GM19240 (cell line): ENCODE results near the gene DENND4B.
"Not testable (repeated sequence)": the region's sequence is repeated elsewhere in the genome, so short reads cannot be mapped to it uniquely, and the experiment has no call there.

Experiments used
- DNase-seq: peaks from one replicate; pipeline ENCODE4 v3.0.0; 2011; ENCODE audit warnings: low spot score; ENCODE audit not compliant: insufficient read length

The DENND4B gene

DNA sequence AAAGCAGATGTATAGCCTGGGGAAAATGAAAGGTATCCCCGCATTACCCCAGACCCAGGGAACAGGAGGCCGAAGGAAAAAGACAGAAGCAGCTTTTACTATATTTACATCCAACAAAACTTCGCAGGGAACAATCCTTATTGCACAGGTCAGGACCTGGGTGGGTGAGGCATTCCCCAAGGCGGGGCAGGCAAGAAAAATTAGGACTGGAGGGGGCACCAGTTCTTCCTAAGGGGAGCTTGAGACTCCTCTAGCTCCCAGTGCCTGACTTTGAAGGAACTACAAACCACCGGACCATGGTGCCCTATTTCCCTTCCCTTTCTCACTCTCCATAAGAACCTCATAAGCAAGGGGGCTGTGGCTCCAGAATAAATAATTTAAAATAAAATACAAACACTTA lies 17.1 kb downstream of the DENND4B start:
- DNase-seq: no peak

DNA sequence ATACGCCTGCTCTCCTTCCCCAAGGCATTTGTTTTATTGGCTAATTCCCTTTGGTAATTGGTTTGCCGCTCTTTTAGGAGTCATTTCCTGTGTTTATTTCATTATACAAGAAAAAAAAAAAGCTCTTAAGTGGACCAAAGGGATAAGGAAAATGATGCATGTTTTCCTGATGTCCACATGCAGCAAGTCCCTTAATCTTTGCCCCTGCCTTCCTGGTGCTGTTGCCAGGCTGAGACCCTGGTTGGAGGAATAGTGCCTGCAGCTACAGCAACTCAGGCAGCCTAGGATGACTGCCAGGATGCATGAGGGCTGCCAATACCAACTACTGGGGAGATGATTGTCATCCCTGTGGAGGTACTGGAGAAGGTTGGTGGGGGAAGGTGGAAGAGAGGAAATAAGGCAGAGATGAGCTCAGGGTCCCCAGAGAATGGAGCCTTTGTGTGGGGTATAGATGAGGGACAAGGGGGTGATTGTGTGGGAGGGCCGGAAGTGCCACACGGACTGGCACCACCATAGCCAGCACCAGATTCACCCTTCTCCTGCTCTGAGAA lies 17.7 kb downstream of the DENND4B start:
- no peak for DNase-seq

DNA sequence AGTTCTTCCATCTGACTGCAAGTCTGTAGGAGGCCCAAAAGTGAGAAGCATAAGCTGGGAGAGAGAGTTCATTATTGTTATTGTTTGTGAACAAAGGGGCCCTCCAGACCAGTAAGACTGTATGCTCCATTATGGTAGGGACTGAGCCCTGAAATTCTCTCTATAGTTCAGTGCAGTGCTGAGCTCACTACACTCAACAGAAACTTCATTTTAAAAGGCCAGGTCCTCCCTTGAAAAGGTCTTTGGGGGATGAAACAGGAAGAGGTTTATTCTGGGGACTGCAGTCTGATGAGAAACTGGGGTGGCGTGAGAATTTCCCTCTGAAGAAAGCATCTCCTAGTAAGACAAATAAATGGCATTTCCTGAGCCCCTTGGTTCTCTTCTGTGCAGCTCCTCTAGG lies 18.3 kb downstream of the DENND4B start:
- DNase-seq: no peak

DNA sequence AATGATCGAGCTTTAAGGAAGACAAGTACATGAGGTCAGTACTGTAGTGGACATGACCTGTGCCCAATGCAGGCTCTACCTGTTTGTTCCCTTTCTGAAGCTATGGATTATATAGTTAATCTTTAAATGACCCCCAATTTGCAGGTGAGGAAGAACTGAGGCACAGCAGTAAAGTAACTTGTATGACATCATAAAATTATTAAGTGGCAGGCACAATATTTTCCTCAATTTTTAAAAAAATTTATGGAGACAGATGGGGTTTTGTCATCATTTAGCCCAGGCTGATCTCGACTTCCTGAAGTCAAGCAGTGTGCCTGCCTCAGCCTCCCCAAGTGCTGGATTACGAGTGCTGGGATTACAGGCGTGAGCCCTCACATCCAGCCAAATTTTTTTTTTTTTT lies 20.1 kb downstream of the DENND4B start:
- DNase-seq: no peak

DNA sequence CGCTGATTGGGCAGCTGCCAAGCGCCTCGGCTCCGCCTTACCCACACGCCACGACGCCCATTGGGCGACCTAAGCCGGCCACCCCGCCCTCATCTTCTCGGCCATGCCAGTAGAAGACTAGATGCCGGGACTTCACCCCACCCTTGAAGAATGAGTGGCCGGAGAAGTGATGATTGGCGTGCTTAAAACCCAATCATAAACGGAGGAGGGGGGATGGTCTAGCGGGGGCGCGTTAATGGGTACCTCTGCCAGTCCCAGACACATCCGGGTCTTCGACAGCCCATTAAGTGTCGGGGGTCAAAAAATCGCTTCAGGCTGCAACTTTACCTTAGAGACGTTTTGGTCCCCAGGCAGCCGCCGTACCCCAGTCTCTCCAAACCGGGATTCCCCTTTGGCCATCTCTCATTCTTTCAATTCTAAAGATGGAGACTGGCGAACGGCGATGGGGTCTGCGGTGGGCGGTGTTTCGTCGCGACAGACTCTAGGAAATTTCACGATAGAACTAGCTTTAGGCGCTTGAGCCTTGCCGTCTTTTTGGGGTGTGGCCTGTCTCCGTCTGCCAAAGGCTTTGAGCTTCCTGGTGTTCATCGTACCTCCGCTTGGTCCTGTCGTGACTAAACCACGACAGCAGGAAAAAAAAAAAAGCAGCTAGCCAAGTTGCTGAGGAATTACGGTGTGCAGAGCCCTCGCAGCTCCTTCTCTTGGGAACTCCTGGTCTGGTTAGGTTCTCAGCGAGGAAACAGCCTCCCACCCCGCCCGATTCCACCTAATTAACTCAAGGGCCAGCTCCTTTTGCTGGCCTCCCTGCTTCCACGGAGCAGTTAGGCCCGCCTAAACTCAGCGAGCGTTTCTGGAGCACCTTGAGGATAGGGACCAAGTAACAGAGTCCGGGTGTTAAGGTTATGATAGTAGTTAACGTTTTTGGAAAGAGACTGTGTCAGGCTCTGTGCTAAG lies 23.3 kb downstream of the DENND4B start, which contains the start of gene GATAD2B:
Gene GATAD2B, minus strand, starts transcription at position 1 of the 954 bp plus-strand sequence. CDS start 94,625 bp downstream, outside the sequence.
- DNase-seq: peak; percentile 91

DNA sequence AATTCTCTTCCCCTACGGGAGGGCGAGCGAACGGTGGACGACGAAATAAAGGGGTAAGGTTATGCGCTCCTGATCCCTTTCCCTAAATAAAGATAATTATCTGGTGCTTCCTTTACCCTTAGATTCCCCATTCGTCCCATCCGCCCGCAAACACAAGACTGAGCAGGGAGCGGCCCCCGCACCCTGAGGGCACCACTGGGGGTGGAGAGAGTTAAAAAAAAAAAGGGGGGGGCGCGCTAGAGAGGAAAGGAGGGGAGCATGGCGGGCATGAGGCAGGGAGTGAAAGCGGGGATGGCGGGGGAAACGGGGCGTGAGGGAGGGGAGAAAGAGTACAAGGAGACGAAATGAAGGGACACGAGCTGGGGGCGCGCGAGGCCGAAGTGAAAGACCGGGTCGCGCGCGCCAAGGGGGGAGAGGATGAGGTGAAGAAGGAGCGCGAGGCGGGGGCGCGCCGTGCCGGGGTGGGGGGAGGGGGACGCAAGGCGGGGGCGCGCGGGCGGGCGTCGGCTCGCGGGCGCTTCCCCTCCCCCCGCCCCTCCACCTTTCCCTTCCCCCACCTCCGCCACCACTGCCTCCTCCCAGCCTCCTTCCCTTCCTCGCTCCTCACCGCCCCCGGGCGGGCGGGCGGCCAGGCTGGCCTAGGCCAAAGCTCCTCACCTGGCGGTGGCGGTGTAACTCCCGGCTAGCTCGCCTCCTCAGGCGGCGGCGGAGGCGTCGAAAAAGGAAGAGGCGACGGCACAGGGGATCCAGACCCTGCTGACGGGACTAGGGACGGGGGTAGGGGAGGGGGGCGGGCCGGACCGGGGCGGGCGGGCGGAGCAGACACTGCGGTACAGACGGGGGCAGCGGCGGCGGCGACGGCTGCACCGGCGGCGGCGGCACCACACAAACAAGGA lies 24.2 kb downstream of the DENND4B start:
- DNase-seq: no peak

DNA sequence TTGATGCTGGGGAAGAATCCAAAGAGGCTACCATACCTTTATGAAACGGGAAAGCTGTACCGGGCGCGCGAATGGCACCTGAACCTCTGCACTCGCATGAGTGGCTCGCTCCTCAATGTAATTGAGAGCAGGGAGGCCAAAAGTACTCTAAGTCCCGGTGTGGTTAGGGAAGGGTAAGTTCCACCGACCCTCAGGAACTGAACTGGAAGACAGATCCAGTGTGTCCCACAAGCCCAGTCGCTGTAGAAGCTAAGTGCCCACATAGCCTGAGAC lies 24.8 kb downstream of the DENND4B start:
- DNase-seq: no peak

DNA sequence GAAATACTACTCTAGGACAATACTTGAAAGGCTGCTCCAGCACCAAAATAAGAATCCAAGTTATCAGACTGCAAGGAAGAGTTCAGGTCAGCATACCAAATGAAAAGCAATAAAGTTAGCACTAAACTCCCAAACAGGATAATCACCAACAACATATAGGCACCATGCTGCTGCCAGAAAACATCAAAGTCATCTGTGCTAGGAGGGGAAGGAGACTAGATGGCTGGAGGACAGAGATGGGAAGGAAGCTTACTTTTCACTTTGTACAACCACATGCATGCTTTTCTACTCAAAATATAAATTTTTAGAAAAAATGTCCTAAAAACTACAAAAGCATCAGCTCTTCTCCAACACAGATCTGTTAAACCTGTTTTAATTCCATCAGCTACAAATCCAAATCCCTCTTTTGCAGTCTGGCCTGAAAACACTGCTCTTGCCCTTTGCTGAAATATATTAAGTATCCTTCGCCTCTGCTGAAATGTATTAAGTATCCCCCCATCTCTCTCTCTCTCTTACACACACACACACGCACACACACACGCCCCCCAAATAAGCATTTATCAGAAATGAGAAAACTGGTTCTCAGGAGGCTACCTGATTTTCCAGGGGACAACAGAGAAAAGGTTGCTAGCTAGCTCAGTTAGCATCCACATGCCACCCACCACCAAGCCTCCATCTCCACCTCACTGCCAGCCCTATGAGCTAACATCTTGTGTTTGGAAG lies 25.3 kb downstream of the DENND4B start:
- no peak for DNase-seq

DNA sequence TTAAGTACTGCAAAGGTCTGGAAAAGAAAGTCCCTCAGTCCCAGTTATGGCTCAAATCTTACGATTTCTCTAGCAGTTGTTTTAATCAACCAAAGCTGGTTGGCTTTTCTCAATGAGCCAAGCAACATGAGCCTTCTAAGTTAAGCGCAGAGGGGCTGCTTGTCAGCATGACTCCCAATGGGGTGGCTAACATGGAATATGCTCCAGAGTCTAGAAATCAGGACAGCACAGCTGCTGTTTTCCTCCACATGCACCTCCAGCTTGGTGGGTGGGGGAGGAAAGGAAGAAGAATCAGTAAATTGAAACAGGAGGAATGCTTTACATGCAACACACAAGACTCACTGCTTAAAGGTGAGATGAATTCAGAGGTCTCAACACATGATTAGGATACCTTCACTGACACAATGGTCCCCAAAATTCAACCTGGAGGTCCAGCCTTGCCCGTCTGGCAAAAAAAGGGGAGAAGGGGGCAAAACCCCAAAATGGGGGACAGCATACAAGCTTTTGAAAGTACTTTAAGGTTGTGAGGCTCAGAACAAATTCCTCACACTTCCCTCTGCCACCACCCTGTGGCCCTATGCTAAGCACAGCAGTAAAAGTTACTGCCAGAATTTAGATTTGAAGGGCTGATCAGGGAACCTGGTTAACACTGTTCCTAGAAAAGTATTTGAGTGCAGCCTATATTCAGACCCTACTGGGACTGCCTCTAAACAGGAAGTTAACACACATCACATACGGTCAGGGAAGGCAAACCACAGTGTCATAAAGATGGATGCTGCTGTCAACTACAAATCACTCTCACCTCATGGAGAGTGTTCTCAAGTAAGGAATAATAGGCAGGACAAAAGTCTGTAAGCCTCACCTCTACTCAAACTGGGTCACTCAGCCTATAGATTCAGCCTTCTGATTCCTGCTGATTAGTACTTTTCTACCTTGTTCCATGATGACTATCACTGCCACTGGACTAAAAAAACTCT lies 26.4 kb downstream of the DENND4B start:
- no peak for DNase-seq

DNA sequence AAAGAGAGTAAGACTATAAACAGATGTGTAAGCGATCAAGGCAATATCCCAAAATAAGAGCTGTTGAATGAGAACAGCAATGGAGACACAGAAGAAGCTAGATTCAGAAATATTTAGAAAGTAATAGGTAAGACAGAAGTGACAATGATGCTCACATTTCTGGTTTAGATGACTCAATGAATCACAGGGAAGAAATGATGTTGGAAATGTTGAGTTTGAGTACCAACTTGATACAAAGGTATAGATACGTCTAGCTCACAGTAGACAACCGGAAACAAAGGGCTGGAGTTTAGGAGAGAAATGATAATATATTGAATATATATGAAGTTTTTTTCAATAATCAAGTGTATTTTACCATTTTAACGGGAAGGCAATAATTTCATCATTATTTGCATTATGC lies 30.2 kb downstream of the DENND4B start:
- DNase-seq: no peak

DNA sequence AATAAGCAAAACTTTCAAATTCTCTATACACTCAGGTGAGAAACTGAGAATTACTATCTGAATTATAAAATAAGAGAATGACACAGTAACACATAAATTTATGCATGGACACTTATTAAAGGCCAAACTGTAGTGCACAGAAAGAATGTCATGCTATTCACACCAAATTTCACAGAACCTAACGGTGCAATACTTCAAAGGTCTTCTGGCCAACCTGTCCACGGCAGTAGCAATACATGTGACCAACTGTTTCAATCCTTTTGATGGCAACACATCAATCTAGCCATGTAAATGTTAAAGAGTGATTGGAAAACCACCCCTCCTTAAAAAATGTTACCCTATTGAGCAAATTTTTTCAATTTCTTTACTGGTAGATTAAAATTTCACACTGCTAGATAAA lies 34.2 kb downstream of the DENND4B start:
- DNase-seq: no peak

DNA sequence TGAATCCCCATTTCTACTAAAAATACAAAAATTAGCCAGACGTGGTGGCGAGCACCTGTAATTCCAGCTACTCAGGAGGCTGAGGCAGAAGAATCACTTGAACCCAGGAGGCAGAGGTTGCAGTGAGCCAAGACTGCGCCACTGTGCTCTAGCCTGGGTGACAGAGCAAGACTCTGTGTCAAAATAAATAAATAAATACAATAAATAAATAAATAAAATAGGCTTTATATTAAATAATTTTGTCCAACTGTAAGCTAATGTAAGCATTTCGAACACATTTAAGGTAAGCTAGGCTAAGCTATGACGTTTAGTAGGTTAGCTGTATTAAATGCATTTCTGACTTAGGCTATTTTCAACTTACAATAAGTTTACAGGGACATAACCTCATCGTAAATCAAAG lies 36.0 kb downstream of the DENND4B start:
- DNase-seq: not testable (repeated sequence)

DNA sequence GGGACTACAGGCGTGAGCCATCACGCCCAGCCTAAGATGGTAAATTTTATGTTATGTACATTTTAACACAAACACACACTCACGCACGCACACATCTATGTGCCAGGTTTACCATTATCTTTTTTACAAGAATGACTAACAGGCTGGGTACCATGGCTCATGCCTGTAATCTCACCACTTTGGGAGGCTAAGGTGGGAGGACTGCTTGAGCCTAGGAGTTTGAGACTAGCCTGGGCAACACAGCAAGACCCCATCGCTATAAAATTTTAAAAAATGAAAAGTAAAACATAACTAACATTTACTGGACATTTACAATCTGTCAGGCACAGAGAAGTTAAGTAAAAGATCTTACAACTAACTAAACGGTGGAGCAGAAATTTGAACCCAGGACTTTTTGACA lies 38.4 kb downstream of the DENND4B start:
- no peak for DNase-seq

DNA sequence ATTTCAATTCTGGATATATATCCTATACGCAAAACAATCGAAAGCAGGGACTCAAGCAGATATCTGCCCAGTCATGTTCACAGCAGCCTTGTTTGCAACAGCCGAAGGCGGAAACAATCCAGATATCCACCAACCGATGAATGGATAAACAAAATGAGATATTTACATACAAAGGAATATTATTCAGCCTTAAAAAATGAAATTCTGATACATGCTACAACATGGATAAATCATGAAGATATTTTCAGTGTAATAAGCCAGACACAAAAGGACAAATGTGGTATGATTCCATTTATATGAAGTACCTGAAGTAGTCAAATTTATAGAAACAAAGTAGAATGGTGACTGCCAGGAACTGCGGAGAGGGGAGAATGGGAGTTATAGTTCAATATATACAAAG lies 39.4 kb downstream of the DENND4B start:
- DNase-seq: no peak

DNA sequence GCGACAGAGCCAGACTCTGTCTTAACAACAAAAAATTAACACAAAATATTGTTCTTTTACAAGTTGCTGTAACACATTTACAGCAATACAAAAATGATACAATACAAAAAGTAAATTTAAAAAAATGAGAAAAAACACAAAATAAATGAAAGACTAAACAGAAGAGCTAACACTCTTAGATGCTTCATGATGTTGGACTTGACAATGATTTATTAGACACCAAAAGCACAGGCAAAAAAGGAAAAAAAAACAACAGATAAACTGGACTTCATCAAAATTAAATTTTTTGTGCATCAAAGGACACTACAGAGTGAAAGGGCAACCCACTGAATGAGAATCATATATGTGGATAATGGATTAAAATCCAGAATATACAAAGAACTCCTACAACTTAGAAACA lies 40.1 kb downstream of the DENND4B start:
- DNase-seq: no peak

DNA sequence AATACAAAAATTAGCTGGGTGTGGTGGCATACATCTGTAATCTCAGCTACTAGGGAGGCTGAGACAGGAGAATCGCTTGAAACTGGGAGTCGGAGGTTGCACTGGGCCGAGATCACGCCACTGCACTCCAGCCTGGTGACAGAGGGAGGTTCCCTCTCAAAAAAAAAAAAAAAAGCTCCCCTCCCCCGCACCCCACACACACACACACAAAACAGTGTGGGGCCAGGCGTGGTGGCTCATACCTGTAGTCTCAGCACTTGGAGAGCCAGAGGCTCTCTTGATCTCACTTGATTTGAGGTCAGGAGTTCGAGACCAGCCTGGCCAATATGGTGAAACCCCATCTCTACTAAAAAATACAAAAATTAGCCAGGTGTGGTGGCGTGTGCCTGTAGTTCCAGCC lies 40.6 kb downstream of the DENND4B start:
- DNase-seq: not testable (repeated sequence)

DNA sequence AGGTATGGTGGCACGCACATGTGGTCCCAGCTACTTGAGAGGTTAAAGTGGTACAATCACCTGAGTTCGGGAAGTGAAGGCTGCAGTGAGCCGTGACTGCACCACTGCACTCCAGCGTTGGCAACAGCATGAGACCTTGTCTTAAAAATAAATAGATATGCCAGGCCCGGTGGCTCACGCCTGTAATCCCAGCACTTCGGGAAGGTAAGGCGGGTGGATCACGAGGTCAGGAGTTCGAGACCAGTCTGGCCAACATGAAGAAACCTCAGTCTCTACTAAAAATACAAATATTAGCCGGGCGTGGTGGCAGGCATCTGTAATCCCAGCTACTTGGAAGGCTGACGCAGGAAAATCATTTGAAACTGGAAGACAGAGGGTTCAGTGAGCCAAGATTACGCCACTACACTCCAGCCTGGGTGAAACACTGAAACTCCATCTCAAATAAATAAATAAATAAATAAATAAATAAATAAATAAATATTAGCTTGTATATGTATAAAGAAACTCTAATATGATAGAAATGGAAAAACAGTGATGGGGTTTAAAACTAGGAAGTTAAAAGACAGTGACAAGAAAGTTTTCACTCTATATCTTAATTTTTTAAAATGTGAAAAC lies 42.6 kb downstream of the DENND4B start:
- DNase-seq: no peak

DNA sequence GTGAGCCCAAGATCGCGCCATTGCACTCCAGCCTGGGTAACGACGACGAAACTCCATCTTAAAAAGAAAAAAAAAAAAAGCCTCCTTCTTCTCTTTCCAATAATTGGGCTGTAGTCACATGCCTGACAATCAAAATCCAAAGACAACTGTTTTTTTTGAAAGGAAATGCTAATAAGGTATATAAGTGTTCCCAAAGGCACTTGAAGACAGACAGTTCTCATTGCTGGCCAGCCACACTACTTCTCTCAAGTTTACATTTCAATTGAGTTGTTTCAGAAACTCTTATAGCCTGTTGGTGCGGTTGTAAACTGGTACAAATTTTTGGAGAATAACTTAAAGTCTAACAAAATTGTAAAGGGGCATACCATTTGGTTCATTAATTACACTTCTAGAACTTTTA lies 47.0 kb downstream of the DENND4B start:
- DNase-seq: no peak

DNA sequence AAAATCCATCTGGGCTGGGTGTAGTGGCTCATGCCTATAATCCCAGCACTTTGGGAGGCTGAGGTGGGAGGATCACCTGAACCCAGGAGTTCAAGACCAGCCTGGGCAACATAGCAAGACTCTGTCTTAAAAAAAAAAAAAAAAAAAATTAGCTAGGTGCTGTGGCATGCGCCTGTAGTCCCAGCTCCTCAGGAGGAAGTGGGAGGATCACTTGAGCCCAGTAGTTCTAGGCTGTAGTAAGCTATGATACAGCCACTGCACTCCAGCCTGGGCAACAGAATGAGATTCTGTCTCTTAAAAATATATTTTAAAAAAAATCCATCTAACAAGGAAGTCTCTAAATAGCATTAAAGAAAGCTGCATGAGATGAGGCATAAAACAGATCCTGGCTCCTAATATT lies 50.7 kb downstream of the DENND4B start:
- DNase-seq: not testable (repeated sequence)

DNA sequence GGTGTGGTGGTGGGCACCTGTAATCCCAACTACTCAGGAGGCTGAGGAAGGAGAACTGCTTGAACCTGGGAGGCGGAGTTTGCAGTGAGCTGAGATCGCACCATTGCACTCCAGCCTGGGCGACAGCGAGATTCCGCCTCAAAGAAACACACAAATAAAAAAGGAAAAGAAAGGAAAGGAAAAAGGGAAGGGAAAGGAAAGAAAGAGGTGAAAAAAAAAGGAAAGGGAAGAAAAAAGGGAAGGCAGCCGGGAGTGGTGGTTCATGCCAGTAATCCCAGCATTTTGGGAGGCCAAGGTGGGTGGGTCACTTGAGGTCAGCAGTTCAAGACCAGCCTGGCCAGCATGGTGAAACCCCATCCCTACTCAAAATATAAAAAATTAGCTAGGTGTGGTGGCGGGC lies 55.5 kb downstream of the DENND4B start:
- DNase-seq: not testable (repeated sequence)
